Measurements from ENCODE around the gene PHOX2A.

The PHOX2A gene

GRCh38 chr11:72222907-72223614 is 20.9 kb downstream of the PHOX2A start:
- Histone ChIP-seq H3K36me3 (ENCODE audit: control insufficient read depth, insufficient read depth, low read length) (peaks cover 5% of the 10 kb centered on the region), H3K27me3 (ENCODE audit: control insufficient read depth, insufficient read depth, low read length, poor library complexity, severe bottlenecking) (no peaks in the 10 kb centered on the region), H3K4me1 (ENCODE audit: control insufficient read depth, insufficient read depth, low read length) (peaks cover 25% of the 10 kb centered on the region), H3K4me3 (ENCODE audit: insufficient read depth, low read depth, low read length) (peak overlapping the region; percentile 80), H3K27ac (ENCODE audit: insufficient read depth, low read depth, low read length, poor library complexity, severe bottlenecking) (peak overlapping the region; percentile 67), H3K9me3 (ENCODE audit: control insufficient read depth, low read length) (no peaks in the 10 kb centered on the region)
- 1% methylated on average over 47 of the region's 47 CpGs for WGBS, 2 experiments

GRCh38 chr11:72222106-72222891 is 21.7 kb downstream of the PHOX2A start:
- Histone ChIP-seq H3K4me3 (ENCODE audit: insufficient read depth, low read depth, low read length) (peak overlapping the region; percentile 80), H3K36me3 (ENCODE audit: control insufficient read depth, insufficient read depth, low read length) (peaks cover under 1% of the 10 kb centered on the region), H3K27ac (ENCODE audit: insufficient read depth, low read depth, low read length, poor library complexity, severe bottlenecking) (no peak overlapping the region), H3K4me1 (ENCODE audit: control insufficient read depth, insufficient read depth, low read length) (peaks cover 25% of the 10 kb centered on the region), H3K9me3 (ENCODE audit: control insufficient read depth, low read length) (no peaks in the 10 kb centered on the region), H3K27me3 (ENCODE audit: control insufficient read depth, insufficient read depth, low read length, poor library complexity, severe bottlenecking) (no peaks in the 10 kb centered on the region)
- WGBS, 2 experiments: 75 to 76% methylated on average over 6 of the region's 6 CpGs

DNA sequence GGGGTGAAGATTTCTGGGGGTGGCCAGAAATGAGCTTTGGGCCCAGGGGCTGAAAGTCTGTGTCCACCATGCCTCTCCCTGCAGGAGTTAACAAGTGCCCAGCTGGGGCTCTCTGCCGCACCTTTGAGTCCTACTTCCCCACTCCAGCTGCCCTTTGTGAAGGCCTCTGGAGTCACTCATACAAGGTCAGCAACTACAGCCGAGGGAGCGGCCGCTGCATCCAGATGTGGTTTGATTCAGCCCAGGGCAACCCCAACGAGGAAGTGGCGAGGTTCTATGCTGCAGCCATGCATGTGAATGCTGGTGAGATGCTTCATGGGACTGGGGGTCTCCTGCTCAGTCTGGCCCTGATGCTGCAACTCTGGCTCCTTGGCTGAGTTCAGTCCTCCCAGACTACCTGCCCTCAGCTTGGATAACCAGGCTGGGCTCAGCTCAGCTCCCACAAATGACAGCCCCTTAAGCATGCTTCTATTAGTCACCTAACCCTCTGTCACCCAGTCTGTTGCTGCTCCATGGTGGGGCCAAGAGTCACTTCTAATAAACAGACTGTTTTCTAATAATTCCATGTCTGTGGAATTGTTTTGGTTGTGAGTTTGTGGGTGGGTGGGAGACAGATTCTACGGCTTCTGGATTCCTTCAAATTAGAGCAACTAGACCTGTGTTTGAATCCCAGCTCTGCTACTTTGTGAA is 22.4 kb downstream of the PHOX2A start:
- Histone ChIP-seq H3K36me3 (ENCODE audit: control insufficient read depth, insufficient read depth, low read length) (no peaks in the 10 kb centered on the region), H3K9me3 (ENCODE audit: control insufficient read depth, low read length) (no peaks in the 10 kb centered on the region), H3K4me1 (ENCODE audit: control insufficient read depth, insufficient read depth, low read length) (peaks cover 19% of the 10 kb centered on the region), H3K4me3 (ENCODE audit: insufficient read depth, low read depth, low read length) (no peak overlapping the region), H3K27ac (ENCODE audit: insufficient read depth, low read depth, low read length, poor library complexity, severe bottlenecking) (no peak overlapping the region), H3K27me3 (ENCODE audit: control insufficient read depth, insufficient read depth, low read length, poor library complexity, severe bottlenecking) (no peaks in the 10 kb centered on the region)
- WGBS, 2 experiments: 83 to 88% methylated on average over 7 of the region's 7 CpGs

- H3K4me3 ChIP-seq (ENCODE audit: insufficient read depth, low read depth, low read length): no peak overlapping the region
- H3K9me3 ChIP-seq (ENCODE audit: control insufficient read depth, low read length): no peaks in the 10 kb centered on the region
- WGBS, 2 experiments: 88 to 94% methylated on average over 10 of the region's 10 CpGs
- H3K36me3 ChIP-seq (ENCODE audit: control insufficient read depth, insufficient read depth, low read length): no peaks in the 10 kb centered on the region
- H3K4me1 ChIP-seq (ENCODE audit: control insufficient read depth, insufficient read depth, low read length): peaks cover 14% of the 10 kb centered on the region
- no peaks in the 10 kb centered on the region for H3K27me3 ChIP-seq (ENCODE audit: control insufficient read depth, insufficient read depth, low read length, poor library complexity, severe bottlenecking)
- no peak overlapping the region for H3K27ac ChIP-seq (ENCODE audit: insufficient read depth, low read depth, low read length, poor library complexity, severe bottlenecking)
These were observed 23.1 kb downstream of the PHOX2A start for GRCh38 chr11:72220696-72221363.

GRCh38 chr11:72218251-72218745 is 25.7 kb downstream of the PHOX2A start:
- Histone ChIP-seq H3K36me3 (ENCODE audit: control insufficient read depth, insufficient read depth, low read length) (no peaks in the 10 kb centered on the region), H3K27ac (ENCODE audit: insufficient read depth, low read depth, low read length, poor library complexity, severe bottlenecking) (no peak overlapping the region), H3K9me3 (ENCODE audit: control insufficient read depth, low read length) (no peaks in the 10 kb centered on the region), H3K27me3 (ENCODE audit: control insufficient read depth, insufficient read depth, low read length, poor library complexity, severe bottlenecking) (no peaks in the 10 kb centered on the region), H3K4me3 (ENCODE audit: insufficient read depth, low read depth, low read length) (no peak overlapping the region), H3K4me1 (ENCODE audit: control insufficient read depth, insufficient read depth, low read length) (peaks cover 8% of the 10 kb centered on the region)
- WGBS, 2 experiments: 89 to 91% methylated on average over 5 of the region's 5 CpGs

DNA sequence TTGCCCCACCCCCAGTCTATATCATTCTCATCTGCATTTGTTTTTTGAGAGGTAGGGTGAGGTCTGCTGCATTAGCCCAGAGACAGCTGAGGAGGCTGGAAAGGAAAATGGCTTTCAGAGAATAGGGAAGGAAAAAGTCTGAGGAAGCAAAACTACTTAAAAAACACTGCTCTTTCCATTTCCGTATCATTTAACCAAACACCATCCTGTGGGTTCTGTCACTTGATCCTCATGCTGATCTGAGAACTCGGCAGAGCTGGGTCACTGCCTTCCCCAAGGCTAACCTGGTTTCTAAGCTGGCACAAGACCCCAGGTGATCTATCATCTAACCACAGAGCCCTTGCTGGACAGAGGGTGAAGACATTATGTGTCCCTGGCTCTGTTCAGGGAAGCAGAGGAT is 26.1 kb downstream of the PHOX2A start:
- H3K27ac ChIP-seq (ENCODE audit: insufficient read depth, low read depth, low read length, poor library complexity, severe bottlenecking): no peak overlapping the region
- H3K4me1 ChIP-seq (ENCODE audit: control insufficient read depth, insufficient read depth, low read length): peaks cover 7% of the 10 kb centered on the region
- WGBS, 2 experiments: 65 to 85% methylated on average over 2 of the region's 2 CpGs

GRCh38 chr11:72216638-72217037 is 27.3 kb downstream of the PHOX2A start, which contains the start of gene FOLR2:
FOLR2 (plus strand) TSS chr11:72216794; CDS start chr11:72218585, 1,791 bp downstream.
- Histone ChIP-seq H3K27me3 (ENCODE audit: control insufficient read depth, insufficient read depth, low read length, poor library complexity, severe bottlenecking) (no peaks in the 10 kb centered on the region), H3K4me1 (ENCODE audit: control insufficient read depth, insufficient read depth, low read length) (no peaks in the 10 kb centered on the region), H3K27ac (ENCODE audit: insufficient read depth, low read depth, low read length, poor library complexity, severe bottlenecking) (no peak within 1 kb of the TSS), H3K9me3 (ENCODE audit: control insufficient read depth, low read length) (no peaks in the 10 kb centered on the region), H3K36me3 (ENCODE audit: control insufficient read depth, insufficient read depth, low read length) (no peaks in the 10 kb centered on the region), H3K4me3 (ENCODE audit: insufficient read depth, low read depth, low read length) (no peak within 1 kb of the TSS)
- 94 to 97% methylated on average over 6 of the region's 6 CpGs for WGBS, 2 experiments

More for the DNA sequence above, 26.1 kb downstream of the PHOX2A start:
- no peaks in the 10 kb centered on the region for H3K9me3 ChIP-seq (ENCODE audit: control insufficient read depth, low read length)
- H3K36me3 ChIP-seq (ENCODE audit: control insufficient read depth, insufficient read depth, low read length): no peaks in the 10 kb centered on the region
- no peak overlapping the region for H3K4me3 ChIP-seq (ENCODE audit: insufficient read depth, low read depth, low read length)
- H3K27me3 ChIP-seq (ENCODE audit: control insufficient read depth, insufficient read depth, low read length, poor library complexity, severe bottlenecking): no peaks in the 10 kb centered on the region

DNA sequence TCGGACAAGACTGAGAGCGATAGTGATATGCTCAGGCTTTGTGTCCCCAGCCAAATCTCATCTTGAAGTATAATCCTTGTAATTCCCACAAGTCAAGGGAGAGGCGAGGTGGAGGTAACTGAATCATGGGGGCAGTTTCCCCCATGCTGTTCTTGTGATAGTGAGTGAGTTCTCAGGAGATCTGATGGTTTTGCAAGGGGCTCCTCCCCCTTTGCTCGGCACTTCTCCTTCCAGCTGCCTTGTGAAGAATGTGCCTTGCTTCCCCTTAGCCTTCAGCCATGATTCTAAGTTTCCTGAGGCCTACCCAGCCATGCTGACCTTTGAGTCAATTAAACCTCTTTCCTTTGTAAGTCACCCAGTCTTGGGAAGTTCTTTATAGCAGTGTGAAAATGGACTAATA is 34.9 kb downstream of the PHOX2A start:
- 84 to 90% methylated on average over 4 of the region's 4 CpGs for WGBS, 2 experiments
- Histone ChIP-seq H3K9me3 (ENCODE audit: control insufficient read depth, low read length) (no peaks in the 10 kb centered on the region), H3K27ac (ENCODE audit: insufficient read depth, low read depth, low read length, poor library complexity, severe bottlenecking) (no peak overlapping the region), H3K27me3 (ENCODE audit: control insufficient read depth, insufficient read depth, low read length, poor library complexity, severe bottlenecking) (no peaks in the 10 kb centered on the region), H3K36me3 (ENCODE audit: control insufficient read depth, insufficient read depth, low read length) (no peaks in the 10 kb centered on the region), H3K4me3 (ENCODE audit: insufficient read depth, low read depth, low read length) (no peak overlapping the region), H3K4me1 (ENCODE audit: control insufficient read depth, insufficient read depth, low read length) (no peaks in the 10 kb centered on the region)

GRCh38 chr11:72208281-72208680 is 35.7 kb downstream of the PHOX2A start:
- WGBS, 2 experiments: 91 to 92% methylated on average over 3 of the region's 3 CpGs
- H3K4me3 ChIP-seq (ENCODE audit: insufficient read depth, low read depth, low read length): no peak overlapping the region
- H3K4me1 ChIP-seq (ENCODE audit: control insufficient read depth, insufficient read depth, low read length): no peaks in the 10 kb centered on the region
- H3K27me3 ChIP-seq (ENCODE audit: control insufficient read depth, insufficient read depth, low read length, poor library complexity, severe bottlenecking): no peaks in the 10 kb centered on the region
- H3K9me3 ChIP-seq (ENCODE audit: control insufficient read depth, low read length): no peaks in the 10 kb centered on the region
- H3K36me3 ChIP-seq (ENCODE audit: control insufficient read depth, insufficient read depth, low read length): no peaks in the 10 kb centered on the region
- no peak overlapping the region for H3K27ac ChIP-seq (ENCODE audit: insufficient read depth, low read depth, low read length, poor library complexity, severe bottlenecking)

All from ectodermal cell (in vitro differentiated cells).